Upper lobe of right lung (tissue), 1 donor: Measurements from ENCODE around the gene ELF5. TPM values are rescaled to one million over a fixed set of nuclear protein-coding genes. Genes with fewer than 3 reads are reported as not detected.

ENCODE experiments used
- ATAC-seq: fragments of 200-7000 bp; cut with Tn5 transposase; one replicate; pipeline ENCODE4 v1.9.1; 2020; ENCODE audit warnings: mild to moderate bottlenecking, moderate library complexity
- DNase-seq: peaks from one replicate; pipeline ENCODE4 v3.0.0-alpha.2; 2020
- H3K27ac ChIP-seq: fragments of 200-600 bp; one replicate; pipeline ENCODE4 v1.8.0; 2022
- H3K27me3 ChIP-seq: fragments of 200-600 bp; one replicate; pipeline ENCODE4 v1.8.0; 2022; ENCODE audit warnings: mild to moderate bottlenecking
- H3K36me3 ChIP-seq: fragments of 200-600 bp; one replicate; pipeline ENCODE4 v1.8.0; 2022
- H3K4me1 ChIP-seq: fragments of 200-600 bp; one replicate; pipeline ENCODE4 v1.8.0; 2022
- H3K4me3 ChIP-seq: fragments of 200-600 bp; one replicate; pipeline ENCODE4 v1.8.0; 2022; ENCODE audit warnings: mild to moderate bottlenecking
- H3K9me3 ChIP-seq: fragments of 200-600 bp; one replicate; pipeline ENCODE4 v1.8.0; 2022
- CTCF ChIP-seq: fragments of 200-600 bp; IDR thresholded peaks from one replicate; pipeline ENCODE4 v1.8.0; 2022; ENCODE audit warnings: antibody characterized with exemption
- intact Hi-C: fragments of 100-400 bp; cut with DNase I; formaldehyde crosslinking; loops from one replicate; pipeline ENCODE4 v1.11.0; 2022
- total RNA-seq: library from RNA; stranded (reverse); fragmentation: NEBNext Ultra II Directional; extraction: Animal tissue kit (Norgen Biotek cat#: 25700); gene quantifications from one replicate; pipeline ENCODE4 v1.2.1, GENCODE V29; 2021
- donor health status: DM: no; HTN: yes; CAD: no; lungs with severe emphysema.

ELF5 gene
- total RNA-seq, 1 donor from 2014 or later: 10.7 TPM

- no peak overlapping the region for H3K4me3 ChIP-seq
- H3K27me3 ChIP-seq: no peaks in the 10 kb centered on the region
- intact Hi-C loops: no loop called here
- no peak overlapping the region for H3K27ac ChIP-seq
- H3K4me1 ChIP-seq: no peaks in the 10 kb centered on the region
- DNase-seq: no peak
- peak; percentile 95 for ATAC-seq
- H3K36me3 ChIP-seq: no peaks in the 10 kb centered on the region
- TF ChIP-seq CTCF: no peak
- no peaks in the 10 kb centered on the region for H3K9me3 ChIP-seq
Measured at GRCh38 chr11:34552270-34552669, 38.7 kb upstream of the ELF5 start.

GRCh38 chr11:34549271-34549670, 35.7 kb upstream of the ELF5 start:
- no peak for TF ChIP-seq CTCF
- DNase-seq (no peak), ATAC-seq (no peak)
- H3K27ac ChIP-seq: no peak overlapping the region
- no peaks in the 10 kb centered on the region for H3K4me1 ChIP-seq
- H3K27me3 ChIP-seq: no peaks in the 10 kb centered on the region
- no peaks in the 10 kb centered on the region for H3K36me3 ChIP-seq
- no peaks in the 10 kb centered on the region for H3K9me3 ChIP-seq
- no peak overlapping the region for H3K4me3 ChIP-seq
- intact Hi-C loops: no loop called here

- Histone ChIP-seq H3K36me3 (no peaks in the 10 kb centered on the region), H3K9me3 (no peaks in the 10 kb centered on the region), H3K4me1 (no peaks in the 10 kb centered on the region), H3K27ac (no peak overlapping the region), H3K4me3 (no peak overlapping the region), H3K27me3 (no peaks in the 10 kb centered on the region)
- ATAC-seq (peak; percentile 75), DNase-seq (no peak)
- intact Hi-C loops: no loop called here
- TF ChIP-seq CTCF: no peak
Measured at GRCh38 chr11:34548278-34548677, 34.7 kb upstream of the ELF5 start.

GRCh38 chr11:34546511-34547209, 33.1 kb upstream of the ELF5 start:
- Histone ChIP-seq H3K4me1 (no peaks in the 10 kb centered on the region), H3K27ac (no peak overlapping the region), H3K9me3 (no peaks in the 10 kb centered on the region), H3K36me3 (no peaks in the 10 kb centered on the region), H3K27me3 (no peaks in the 10 kb centered on the region), H3K4me3 (no peak overlapping the region)
- TF ChIP-seq CTCF: no peak
- DNase-seq (no peak), ATAC-seq (peak; percentile 17)
- intact Hi-C loops: no loop called here

GRCh38 chr11:34542089-34542488, 28.5 kb upstream of the ELF5 start:
- no peak for TF ChIP-seq CTCF
- Histone ChIP-seq H3K9me3 (no peaks in the 10 kb centered on the region), H3K27me3 (no peaks in the 10 kb centered on the region), H3K36me3 (no peaks in the 10 kb centered on the region), H3K4me1 (no peaks in the 10 kb centered on the region), H3K4me3 (no peak overlapping the region), H3K27ac (no peak overlapping the region)
- DNase-seq: no peak
- ATAC-seq: no peak
- intact Hi-C loops: no loop called here

GRCh38 chr11:34540870-34541269, 27.3 kb upstream of the ELF5 start:
- Histone ChIP-seq H3K36me3 (no peaks in the 10 kb centered on the region), H3K27ac (no peak overlapping the region), H3K9me3 (no peaks in the 10 kb centered on the region), H3K27me3 (no peaks in the 10 kb centered on the region), H3K4me1 (no peaks in the 10 kb centered on the region), H3K4me3 (no peak overlapping the region)
- no peak for TF ChIP-seq CTCF
- intact Hi-C loops: no loop called here
- peak; percentile 45 for ATAC-seq
- no peak for DNase-seq
